Fibroblast of villous mesenchyme (primary cell): ENCODE results near the gene NEGR1. TPM values are rescaled to one million over a fixed set of nuclear protein-coding genes. Genes with fewer than 3 reads are reported as not detected.

Experiments used
- DNase-seq: peaks from one replicate; pipeline ENCODE4 v3.0.0-alpha.2; 2010; ENCODE audit warnings: low read depth
- H3K4me3 ChIP-seq: 2 replicates; pipeline ENCODE4 v1.5.1; 2011; ENCODE audit warnings: low read depth, mild to moderate bottlenecking, low read length
- CTCF ChIP-seq: IDR thresholded peaks from 2 replicates; pipeline ENCODE4 v1.5.1; 2012; ENCODE audit warnings: low read depth, mild to moderate bottlenecking, low read length; ENCODE audit not compliant: insufficient read depth
- total RNA-seq: library from RNA; depleted of rRNA; stranded (reverse); fragments of >200 nt; gene quantifications from 2 replicates; pipeline ENCODE4 v1.2.3, GENCODE V29; 2012

NEGR1 gene
- total RNA-seq, 1 donor: 13.8 TPM

- DNase-seq: no peak
- no peak for TF ChIP-seq CTCF
These were observed 98.1 kb downstream of the NEGR1 start for GRCh38 chr1:72184099-72184701.

GRCh38 chr1:72182859-72183258 lies 99.5 kb downstream of the NEGR1 start:
- TF ChIP-seq CTCF: no peak
- DNase-seq: no peak
- no peak overlapping the region for H3K4me3 ChIP-seq

More at GRCh38 chr1:72184099-72184701, 98.1 kb downstream of the NEGR1 start:
- H3K4me3 ChIP-seq: no peak overlapping the region

GRCh38 chr1:72178266-72178665 lies 104.1 kb downstream of the NEGR1 start:
- peak; percentile 36 for DNase-seq
- no peak for TF ChIP-seq CTCF

GRCh38 chr1:72177711-72178110 lies 104.6 kb downstream of the NEGR1 start:
- peak; percentile 36 for DNase-seq
- no peak overlapping the region for H3K4me3 ChIP-seq
- TF ChIP-seq CTCF: no peak

More at GRCh38 chr1:72178266-72178665, 104.1 kb downstream of the NEGR1 start:
- H3K4me3 ChIP-seq: no peak overlapping the region

- H3K4me3 ChIP-seq: no peak overlapping the region
- no peak for DNase-seq
- TF ChIP-seq CTCF: no peak
These were observed 112.1 kb downstream of the NEGR1 start for GRCh38 chr1:72170246-72170645.

- no peak overlapping the region for H3K4me3 ChIP-seq
- no peak for TF ChIP-seq CTCF
These were observed 115.9 kb downstream of the NEGR1 start for GRCh38 chr1:72166426-72166825.

GRCh38 chr1:72150508-72150907 lies 131.8 kb downstream of the NEGR1 start:
- no peak for DNase-seq
- no peak overlapping the region for H3K4me3 ChIP-seq
- TF ChIP-seq CTCF: no peak

More at GRCh38 chr1:72166426-72166825, 115.9 kb downstream of the NEGR1 start:
- DNase-seq: no peak
